Spleen (tissue), 11 donors: ENCODE results near the gene RETREG1. TPM values are rescaled to one million over a fixed set of nuclear protein-coding genes. Genes with fewer than 3 reads are reported as not detected.

Source experiments
- DNase-seq: peaks from one replicate; pipeline ENCODE4 v3.0.0-alpha.2; 2020
- H3K27ac ChIP-seq, 8 donors: fragments of 200-600 bp; sonication (generic) in 7 of 8; 1 replicate in 4 of 8; 2 replicates in 4 of 8; pipeline versions ENCODE4 v1.5.0 to v1.8.0; 2016 to 2021; ENCODE audit warnings: inconsistent platforms in 4 of 8, mild to moderate bottlenecking in 4 of 8, moderate library complexity in 1 of 8
- H3K27me3 ChIP-seq, 7 donors: fragments of 200-600 bp; sonication (generic) in 6 of 7; replicated peaks in 1 of 7; 1 replicate in 4 of 7; 2 replicates in 3 of 7; pipeline versions ENCODE4 v1.5.0 to v1.8.0; 2016 to 2021; ENCODE audit warnings: inconsistent platforms in 3 of 7, mild to moderate bottlenecking in 1 of 7
- H3K36me3 ChIP-seq, 6 donors: fragments of 200-600 bp; sonication (generic) in 5 of 6; 1 replicate in 4 of 6; 2 replicates in 2 of 6; pipeline versions ENCODE4 v1.5.0 to v1.8.0; 2016 to 2021; ENCODE audit warnings: inconsistent platforms in 2 of 6
- H3K4me1 ChIP-seq, 6 donors: fragments of 200-600 bp; sonication (generic) in 5 of 6; 1 replicate in 3 of 6; 2 replicates in 3 of 6; pipeline versions ENCODE4 v1.5.0 to v1.8.0; 2016 to 2021; ENCODE audit warnings: inconsistent platforms in 3 of 6
- H3K4me3 ChIP-seq, 8 donors: fragments of 200-600 bp; sonication (generic) in 7 of 8; 1 replicate in 4 of 8; 2 replicates in 4 of 8; pipeline versions ENCODE4 v1.5.0 to v1.8.0; 2016 to 2021; ENCODE audit warnings: inconsistent platforms in 4 of 8, mild to moderate bottlenecking in 4 of 8, moderate library complexity in 2 of 8
- H3K9me3 ChIP-seq, 8 donors: fragments of 200-600 bp; sonication (generic) in 7 of 8; 1 replicate in 4 of 8; 2 replicates in 4 of 8; pipeline versions ENCODE4 v1.5.0 to v1.8.0; 2016 to 2021; ENCODE audit warnings: inconsistent platforms in 4 of 8
- POLR2A ChIP-seq, 3 donors: fragments of 450-650 bp; IDR thresholded peaks; one replicate each; pipeline ENCODE4 v1.5.1; 2017; ENCODE audit warnings: antibody characterized with exemption in 3 of 3, mild to moderate bottlenecking in 1 of 3
- POLR2AphosphoS5 ChIP-seq, 3 donors: sonication (generic); formaldehyde crosslinking; IDR thresholded peaks; one replicate each; pipeline ENCODE4 v1.5.1; 2017; ENCODE audit warnings: antibody characterized with exemption in 3 of 3
- WGBS, 5 donors: extraction: QIAGEN DNeasy Blood & Tissue Kit in 3 of 5; methylation state at CpG; one replicate each; pipeline versions ENCODE4 v1.1.5 to v1.1.7; 2013 to 2018; 5-methylcytosine and 5-hydroxymethylcytosine counted together
- intact Hi-C: fragments of 100-400 bp; cut with DNase I; formaldehyde crosslinking; loops from one replicate; pipeline ENCODE4 v1.15.0; 2023; ENCODE audit warnings: low total_unique reads
- polyA plus RNA-seq, 3 donors: library from polyadenylated mRNA; stranded (reverse); fragments of 200-250 nt; gene quantifications; one replicate each; pipeline ENCODE4 v1.2.1, GENCODE V29; 2013
- total RNA-seq, 7 donors: library from RNA; depleted of rRNA in 3 of 7; stranded (reverse); fragments of >200 nt in 3 of 7; fragmentation: NEBNext Ultra II Directional in 4 of 7; extraction: Animal tissue kit (Norgen Biotek cat#: 25700) in 4 of 7; gene quantifications; one replicate each; pipeline versions ENCODE4 v1.1.0 to v1.2.1, GENCODE V29; 2016 to 2021
- TF ChIP-seq, protein P1 (sequence below), 11 experiments: fragments of 200-600 bp in 7 of 11; fragments of 450-650 bp in 4 of 11; sonication (generic) in 4 of 11; IDR thresholded peaks in 8 of 11; conservative IDR thresholded peaks in 3 of 11; 1 replicate in 7 of 11; 2 replicates in 4 of 11; pipeline versions ENCODE4 v1.4.0 to v1.8.0; 2016 to 2021; ENCODE audit warnings: antibody characterized with exemption in 11 of 11, inconsistent platforms in 4 of 11, mild to moderate bottlenecking in 1 of 11
- donor health status: healthy with polysubstance abuse.
- donor health status: DM: no; HTN: no; CAD: no; lungs with moderate emphysema.
- donor health status: DM: no; HTN: no; CAD: no.
- donor health status: Bipolar disorder and iron deficiency.
- donor health status: healthy.
- donor health status: DM: no; HTN: no; CAD: no.
- donor health status: DM: yes; HTN: yes; CAD: no.

Gene RETREG1
- total and polyA plus RNA-seq, 10 donors, result 2.5 to 9.0 (median 5.1) TPM

DNA sequence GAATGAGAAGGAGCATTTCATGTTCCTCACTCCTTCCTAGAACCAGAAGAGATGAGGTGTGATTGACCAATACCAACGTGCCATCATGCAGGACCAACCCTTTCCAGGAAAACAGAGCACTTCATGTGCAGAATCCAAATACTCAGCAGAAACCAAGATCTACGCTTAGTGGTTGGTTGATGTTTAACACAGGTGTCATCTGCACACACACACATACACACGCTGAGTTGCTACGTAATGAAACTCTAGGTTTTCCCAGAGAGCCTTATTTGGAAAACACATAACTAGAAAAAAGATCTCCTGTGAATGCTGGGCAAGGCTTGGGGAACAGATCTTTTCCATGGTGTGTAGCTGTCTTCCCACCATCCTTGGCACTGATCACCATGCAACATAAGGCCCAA, 130.1 kb downstream of the RETREG1 start:
- no peak for DNase-seq
- 75 to 85% (median 76%) methylated on average over 4 of the region's 4 CpGs for WGBS, 5 donors
- Histone ChIP-seq H3K4me3 (no peak overlapping the region), H3K4me1 (no peaks in the 10 kb centered on the region), H3K27me3 (no peaks in the 10 kb centered on the region), H3K27ac (no peak overlapping the region), H3K36me3 (no peaks in the 10 kb centered on the region), H3K9me3 (no peaks in the 10 kb centered on the region)
- intact Hi-C loops, result no loop called here
- TF ChIP-seq POLR2A (IDR thresholded peaks at IDR 0.05), result no peak
- TF ChIP-seq POLR2AphosphoS5 (IDR thresholded peaks at IDR 0.05), result no peak
- TF ChIP-seq, protein P1, sequence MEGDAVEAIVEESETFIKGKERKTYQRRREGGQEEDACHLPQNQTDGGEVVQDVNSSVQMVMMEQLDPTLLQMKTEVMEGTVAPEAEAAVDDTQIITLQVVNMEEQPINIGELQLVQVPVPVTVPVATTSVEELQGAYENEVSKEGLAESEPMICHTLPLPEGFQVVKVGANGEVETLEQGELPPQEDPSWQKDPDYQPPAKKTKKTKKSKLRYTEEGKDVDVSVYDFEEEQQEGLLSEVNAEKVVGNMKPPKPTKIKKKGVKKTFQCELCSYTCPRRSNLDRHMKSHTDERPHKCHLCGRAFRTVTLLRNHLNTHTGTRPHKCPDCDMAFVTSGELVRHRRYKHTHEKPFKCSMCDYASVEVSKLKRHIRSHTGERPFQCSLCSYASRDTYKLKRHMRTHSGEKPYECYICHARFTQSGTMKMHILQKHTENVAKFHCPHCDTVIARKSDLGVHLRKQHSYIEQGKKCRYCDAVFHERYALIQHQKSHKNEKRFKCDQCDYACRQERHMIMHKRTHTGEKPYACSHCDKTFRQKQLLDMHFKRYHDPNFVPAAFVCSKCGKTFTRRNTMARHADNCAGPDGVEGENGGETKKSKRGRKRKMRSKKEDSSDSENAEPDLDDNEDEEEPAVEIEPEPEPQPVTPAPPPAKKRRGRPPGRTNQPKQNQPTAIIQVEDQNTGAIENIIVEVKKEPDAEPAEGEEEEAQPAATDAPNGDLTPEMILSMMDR (IDR thresholded peaks at IDR 0.05 in 8 of 11, conservative IDR thresholded peaks at IDR 0.05 in 3 of 11), result no peak

- intact Hi-C loops, result no loop called here
- no peaks in the 10 kb centered on the region for H3K9me3 ChIP-seq
- DNase-seq, result no peak
- H3K4me1 ChIP-seq, result no peaks in the 10 kb centered on the region
- no peak for TF ChIP-seq POLR2A (IDR thresholded peaks at IDR 0.05)
- TF ChIP-seq POLR2AphosphoS5 (IDR thresholded peaks at IDR 0.05), result no peak
- TF ChIP-seq, protein P1 (IDR thresholded peaks at IDR 0.05 in 8 of 11, conservative IDR thresholded peaks at IDR 0.05 in 3 of 11), result no peak
- no peak overlapping the region for H3K27ac ChIP-seq
- H3K36me3 ChIP-seq, result no peaks in the 10 kb centered on the region
- no peaks in the 10 kb centered on the region for H3K27me3 ChIP-seq
- H3K4me3 ChIP-seq, result no peak overlapping the region
Measured at GRCh38 chr5:16485656-16486055, 131.1 kb downstream of the RETREG1 start.

DNA sequence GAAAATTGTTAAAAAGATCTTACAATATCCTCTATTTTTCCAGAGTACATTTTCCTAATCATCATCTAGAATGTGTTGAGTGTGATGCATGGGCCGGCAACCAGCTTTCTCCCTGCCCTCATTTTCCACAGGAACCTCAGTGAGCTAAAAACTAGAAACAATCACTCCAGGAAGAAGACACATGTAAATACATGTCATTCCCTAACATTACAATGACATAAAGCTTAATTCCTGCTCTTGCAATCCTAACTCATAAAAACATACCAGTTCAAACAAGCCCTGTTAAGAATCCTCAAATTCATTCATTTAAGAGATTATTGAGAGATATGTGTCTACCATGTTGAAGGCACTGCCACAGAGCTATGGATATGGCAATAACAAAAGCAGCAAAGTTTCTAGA, 132.7 kb downstream of the RETREG1 start:
- Histone ChIP-seq H3K4me1 (no peaks in the 10 kb centered on the region), H3K4me3 (no peak overlapping the region), H3K27ac (no peak overlapping the region), H3K27me3 (no peaks in the 10 kb centered on the region), H3K36me3 (no peaks in the 10 kb centered on the region), H3K9me3 (no peaks in the 10 kb centered on the region)
- 87 to 94% (median 93%) methylated on average over 1 of the region's 1 CpG for WGBS, 5 donors
- no peak for DNase-seq
- intact Hi-C loops, result no loop called here
- no peak for TF ChIP-seq POLR2A (IDR thresholded peaks at IDR 0.05)
- no peak for TF ChIP-seq POLR2AphosphoS5 (IDR thresholded peaks at IDR 0.05)
- TF ChIP-seq, protein P1 (IDR thresholded peaks at IDR 0.05 in 8 of 11, conservative IDR thresholded peaks at IDR 0.05 in 3 of 11), result no peak

GRCh38 chr5:16483361-16483760, 133.4 kb downstream of the RETREG1 start:
- Histone ChIP-seq H3K27me3 (no peaks in the 10 kb centered on the region), H3K4me1 (no peaks in the 10 kb centered on the region), H3K36me3 (no peaks in the 10 kb centered on the region), H3K27ac (no peak overlapping the region), H3K9me3 (no peaks in the 10 kb centered on the region), H3K4me3 (no peak overlapping the region)
- intact Hi-C loops, result no loop called here
- DNase-seq, result no peak
- TF ChIP-seq POLR2AphosphoS5 (IDR thresholded peaks at IDR 0.05), result no peak
- TF ChIP-seq POLR2A (IDR thresholded peaks at IDR 0.05), result no peak
- TF ChIP-seq, protein P1 (IDR thresholded peaks at IDR 0.05 in 8 of 11, conservative IDR thresholded peaks at IDR 0.05 in 3 of 11), result no peak
